Stimulated activated CD4-positive, alpha-beta T cell treated with anti-CD3 and anti-CD28 coated beads, Interleukin-12 subunit alpha, Interleukin-12 subunit beta, amount 100 ng/mL, for 48 hours (primary cell): ENCODE data around the gene CCDC188.

Experiments used
- DNase-seq, 3 donors: peaks; one replicate each; pipeline ENCODE4 v3.0.0-alpha.2; 2020; ENCODE audit warnings: low read depth in 2 of 3, low spot score in 1 of 3

The CCDC188 gene

DNA sequence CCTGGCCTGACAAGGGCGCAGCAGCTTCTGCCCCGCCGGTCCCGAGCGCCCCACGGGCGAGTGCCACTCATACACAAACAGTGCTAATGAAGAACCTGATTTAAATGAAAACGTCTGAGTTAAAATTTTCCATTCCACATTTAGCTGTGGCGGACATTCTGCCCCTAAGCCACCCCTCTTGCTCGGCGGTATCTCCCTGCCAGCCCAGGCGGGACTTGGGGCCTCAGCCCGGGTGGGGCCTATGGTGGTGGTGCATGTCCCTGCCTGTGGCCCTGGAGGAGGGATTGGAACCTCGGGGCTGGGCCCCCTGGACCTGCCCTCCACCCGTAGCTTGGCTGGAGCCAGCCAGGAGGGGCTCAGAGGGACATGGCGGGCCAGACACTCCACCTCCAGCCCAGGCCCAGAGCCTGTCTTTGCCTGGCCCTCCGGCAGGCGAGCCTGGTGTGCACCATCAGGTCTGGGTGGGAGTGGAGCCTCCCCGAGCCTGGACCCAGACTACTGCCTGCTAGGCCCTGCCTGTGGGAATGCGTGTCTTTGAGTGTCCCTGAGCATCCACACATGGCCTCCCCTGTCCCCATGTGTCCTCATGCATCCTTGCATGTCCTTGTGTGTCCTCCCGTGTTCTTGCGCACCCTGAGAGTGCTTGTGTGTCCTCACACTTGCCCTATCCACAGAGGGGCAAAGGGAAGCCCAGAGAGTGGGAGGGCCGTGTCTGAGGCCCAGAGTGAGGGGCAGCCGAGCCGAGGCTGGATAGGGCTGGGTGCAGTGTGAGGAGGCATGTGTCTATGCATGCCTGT is 14.9 kb downstream of the CCDC188 start:
- DNase-seq, result no peak

DNA sequence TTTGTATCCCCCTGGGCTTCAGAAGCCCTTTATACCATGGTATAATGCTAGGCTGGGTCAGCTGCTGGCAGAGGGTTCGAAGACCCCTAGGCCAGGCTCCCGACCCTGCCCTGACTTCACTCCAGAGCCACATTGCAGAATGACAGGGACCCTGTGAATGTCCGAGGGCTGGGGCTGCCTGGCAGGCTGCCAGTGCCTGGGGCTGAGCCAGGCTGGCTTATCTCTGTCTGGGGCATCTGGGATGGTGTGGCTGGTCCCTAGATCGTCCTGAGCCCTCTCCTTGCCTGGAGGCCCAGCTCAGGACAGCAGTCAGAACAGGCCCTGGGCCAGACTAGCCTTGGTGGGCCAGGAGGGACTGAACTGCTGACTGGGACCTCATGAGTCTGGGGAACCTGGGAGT is 15.6 kb downstream of the CCDC188 start:
- no peak for DNase-seq

DNA sequence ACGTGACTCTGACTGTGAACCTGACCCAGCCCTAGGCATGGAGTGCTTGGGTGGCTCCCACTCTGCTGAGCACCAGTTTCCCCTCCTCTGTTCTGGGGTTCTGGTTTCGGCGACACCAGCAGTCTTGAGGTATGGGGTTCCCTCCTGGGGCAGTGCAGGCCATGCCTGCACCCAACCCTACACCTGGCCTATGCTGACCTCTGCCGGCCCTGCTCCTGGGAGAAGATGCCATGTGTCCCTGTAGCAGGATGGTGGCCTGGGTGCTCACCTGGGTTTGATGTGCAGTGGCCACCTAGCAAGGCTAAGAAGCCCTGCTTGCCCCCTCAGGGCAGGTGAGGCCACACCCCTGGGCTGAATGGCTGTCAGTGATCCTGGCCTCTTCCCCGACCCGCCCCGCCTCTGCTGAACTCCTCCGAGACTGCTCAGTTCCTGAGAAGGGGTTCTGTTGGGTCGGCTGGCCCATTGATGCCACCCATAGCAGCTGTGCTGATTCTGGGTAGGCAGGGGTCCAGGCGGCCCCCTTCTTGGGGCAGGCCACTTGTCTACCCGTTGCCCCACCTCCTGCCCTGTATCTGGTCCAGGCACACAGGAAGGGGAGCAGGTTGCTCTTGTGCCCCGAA is 16.8 kb downstream of the CCDC188 start:
- no peak for DNase-seq

DNA sequence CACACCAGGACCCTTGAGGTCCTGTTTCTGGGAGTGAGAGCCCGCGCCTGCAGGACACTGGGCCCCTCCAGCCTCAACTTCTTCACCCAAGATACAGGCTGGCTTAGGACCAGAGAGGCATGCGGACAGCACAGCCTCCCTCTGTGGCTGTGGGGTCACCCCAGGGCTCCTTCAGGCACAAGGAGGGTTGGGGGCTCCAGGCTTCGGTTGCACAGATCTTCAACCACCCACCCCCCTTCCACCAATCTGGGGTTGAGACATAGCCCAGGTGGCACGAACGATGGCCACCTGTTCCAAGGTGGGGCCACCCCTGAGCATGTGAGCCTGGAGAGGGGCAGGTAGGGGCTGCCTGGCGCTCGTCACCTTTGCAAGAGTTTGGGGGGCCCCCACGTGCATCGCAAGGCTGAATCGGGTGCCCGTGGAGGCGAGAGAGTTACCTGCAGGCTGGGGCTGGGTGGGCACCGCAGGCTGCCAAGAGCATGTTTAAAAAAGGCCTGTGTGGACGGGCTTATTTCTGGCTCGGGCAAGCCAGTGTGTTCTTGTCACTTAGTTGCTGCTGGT is 18.1 kb downstream of the CCDC188 start:
- DNase-seq, result no peak

DNA sequence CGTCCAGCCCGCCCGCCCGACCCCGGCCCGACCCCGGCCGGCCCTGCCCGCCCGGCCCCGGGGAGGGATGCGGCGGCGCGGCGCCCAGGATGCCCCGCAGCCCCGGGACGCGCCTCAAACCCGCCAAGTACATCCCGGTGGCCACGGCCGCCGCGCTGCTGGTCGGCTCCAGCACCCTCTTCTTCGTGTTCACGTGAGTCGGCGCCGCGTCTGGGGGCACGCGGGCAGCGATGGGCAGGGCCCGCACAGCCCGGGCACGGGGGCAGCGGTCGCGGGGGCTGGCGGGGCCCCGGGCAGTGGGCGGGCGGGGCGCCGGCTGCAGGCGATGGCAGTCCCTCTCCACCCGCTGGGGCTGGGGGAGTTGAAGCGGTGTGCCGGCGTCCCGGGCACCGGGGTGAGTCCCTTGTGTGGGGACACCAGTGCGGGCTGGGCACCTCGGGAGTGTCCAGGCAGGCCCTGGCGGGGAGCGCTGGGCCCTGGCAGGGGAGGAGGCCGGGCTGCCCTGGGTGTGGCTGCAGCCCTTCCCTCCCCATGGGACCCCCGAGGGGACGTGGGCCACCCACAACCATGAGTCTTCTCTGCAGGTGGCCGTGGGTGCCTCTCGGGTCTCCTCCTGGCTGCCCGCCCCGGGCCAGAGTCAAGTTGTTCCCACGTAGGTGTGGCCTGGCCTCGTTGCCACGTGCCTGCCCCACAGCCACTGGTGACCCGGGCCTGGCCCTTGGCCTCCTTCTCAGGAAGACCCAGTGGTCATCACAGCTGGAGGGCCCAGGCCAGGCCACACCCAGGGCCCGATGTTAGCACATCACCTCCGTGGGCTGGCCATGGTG is 18.8 kb downstream of the CCDC188 start:
- DNase-seq, result no peak

DNA sequence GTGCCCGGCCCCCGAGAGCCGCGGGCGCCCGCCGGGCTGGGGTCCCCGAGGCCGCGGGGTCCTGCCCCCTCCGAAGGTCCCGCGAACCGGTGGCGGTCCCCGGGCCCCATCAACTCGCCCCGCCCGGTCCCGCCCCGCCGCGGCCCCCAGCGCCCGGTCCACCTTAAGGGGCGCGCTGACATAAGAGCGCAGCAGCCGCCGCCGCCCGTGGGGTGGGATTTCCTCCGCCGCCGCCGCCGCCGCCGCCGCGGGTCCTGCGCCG is 19.3 kb downstream of the CCDC188 start, which contains the start of gene ZDHHC8:
Gene ZDHHC8, plus strand, starts transcription at position 208 of the 262 bp plus-strand sequence. CDS start 144 bp downstream, outside the sequence.
- DNase-seq, result peak in 1 of 3 donors; percentile 37

DNA sequence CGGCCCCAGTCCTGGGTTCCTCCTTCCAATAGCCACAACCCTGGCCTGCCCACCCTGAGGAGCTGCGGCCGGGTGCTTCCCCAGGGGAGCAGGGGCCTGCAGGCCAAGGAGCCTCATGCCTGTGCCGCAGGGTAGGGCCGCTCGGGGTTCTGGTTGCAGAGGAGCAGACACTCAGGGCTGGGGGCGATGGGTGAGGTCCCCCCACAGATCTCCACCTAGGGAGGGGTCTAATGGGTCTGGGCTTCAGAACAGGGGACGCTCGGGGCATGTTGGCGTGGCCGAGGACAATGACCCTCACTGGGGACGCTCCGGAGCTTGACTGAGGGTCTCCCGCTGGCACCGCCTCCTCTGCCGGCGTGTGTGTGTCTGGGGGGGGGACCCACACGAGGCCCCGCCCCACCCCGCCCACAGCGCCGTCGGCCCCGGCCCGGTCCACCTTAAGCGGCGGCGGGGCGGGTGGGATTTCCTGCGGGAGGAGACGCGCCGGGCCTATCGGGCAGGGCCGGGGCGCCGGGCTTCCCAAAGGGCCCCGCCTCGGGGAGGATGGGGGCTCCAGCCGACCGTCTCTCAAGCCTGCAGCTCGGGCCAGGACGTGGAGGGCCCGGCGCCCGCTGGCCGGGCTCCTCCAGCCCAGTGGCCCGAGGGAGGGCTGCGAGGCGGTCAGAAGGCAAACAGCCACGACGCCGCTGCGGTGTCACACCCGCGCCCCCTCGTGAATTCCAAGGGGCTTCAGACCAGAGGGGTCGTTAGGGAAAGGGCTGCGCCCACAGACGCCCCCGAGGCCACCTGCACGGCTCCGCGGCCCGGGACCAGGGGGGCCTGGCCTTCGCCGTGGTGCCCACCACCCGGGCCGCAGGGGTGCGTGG is 19.9 kb downstream of the CCDC188 start:
- DNase-seq, result peak; percentile 41 to 77 (median 52)

DNA sequence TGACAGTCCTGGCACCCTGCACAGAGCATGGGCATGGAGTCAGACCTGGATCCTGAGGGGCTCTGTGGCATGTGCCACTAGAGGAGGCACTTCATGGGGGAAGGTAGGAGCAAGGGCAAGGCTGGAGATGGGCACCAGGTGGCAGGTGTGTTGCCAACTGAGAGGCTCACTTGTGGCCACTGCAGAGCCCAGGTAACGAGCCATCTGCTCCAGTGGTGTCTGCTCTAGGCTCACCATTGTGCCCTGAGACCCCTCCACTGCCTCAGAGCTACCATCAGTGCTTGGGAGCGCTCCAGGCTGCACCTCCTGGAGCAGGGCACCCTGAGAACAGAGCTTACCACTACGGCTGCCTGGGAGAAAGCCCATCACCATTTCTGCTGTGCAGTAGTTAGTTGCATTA is 20.5 kb downstream of the CCDC188 start:
- no peak for DNase-seq

DNA sequence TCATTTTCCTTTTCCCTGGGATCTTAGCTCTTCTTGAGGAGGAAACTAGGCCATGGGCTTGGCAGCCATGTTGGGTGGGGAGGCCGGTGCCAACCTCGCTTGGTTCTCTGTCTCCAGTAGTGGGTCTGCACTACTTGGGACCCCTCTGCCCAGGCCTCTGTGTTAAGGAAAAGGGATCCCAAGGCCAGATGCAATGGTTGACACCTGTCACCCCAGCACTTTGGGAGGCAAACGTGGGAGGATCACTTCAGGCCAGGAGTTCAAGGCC is 21.2 kb downstream of the CCDC188 start:
- DNase-seq, result no peak

DNA sequence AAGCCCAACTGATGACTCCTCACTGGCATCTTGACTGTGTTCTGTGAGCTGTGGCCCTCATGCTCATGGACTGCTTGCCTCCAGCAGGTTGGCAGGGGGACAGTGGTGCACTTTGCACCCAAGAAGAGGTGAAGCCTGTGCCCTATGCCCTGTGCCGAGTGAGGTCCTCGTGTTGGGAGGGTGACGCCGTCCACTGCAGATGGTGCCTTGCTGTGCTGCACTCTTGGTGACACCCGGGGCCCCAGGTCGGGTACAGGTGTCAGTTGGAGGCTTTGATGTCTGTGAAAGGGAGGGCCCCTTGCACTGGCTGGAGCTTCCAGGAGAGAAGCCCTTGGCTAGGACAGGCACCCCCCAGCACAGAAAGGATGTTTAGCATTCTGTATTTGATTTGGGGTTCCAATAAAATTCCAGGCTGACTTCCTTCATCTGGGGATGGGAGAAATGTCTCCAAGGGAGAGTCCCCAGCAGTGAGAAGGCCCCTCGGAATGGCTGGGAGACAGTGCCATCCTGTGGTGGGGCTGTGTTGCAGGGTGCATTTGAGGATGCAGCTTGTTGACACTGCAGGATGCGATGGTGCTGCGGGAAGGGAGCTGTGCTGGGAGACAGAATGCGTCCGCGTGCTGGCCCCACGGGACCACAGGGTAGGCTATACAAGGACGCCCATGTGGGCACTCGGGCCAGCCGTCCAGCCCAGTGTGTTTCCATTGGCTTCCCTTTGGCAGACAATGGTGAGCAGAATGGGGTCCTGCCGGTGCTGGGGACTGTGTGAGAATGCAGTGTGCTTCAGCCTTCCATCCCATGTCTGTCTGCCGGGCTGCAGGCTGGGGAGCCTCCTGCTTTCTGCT is 21.7 kb downstream of the CCDC188 start:
- DNase-seq, result peak; percentile 26 to 42 (median 41)

DNA sequence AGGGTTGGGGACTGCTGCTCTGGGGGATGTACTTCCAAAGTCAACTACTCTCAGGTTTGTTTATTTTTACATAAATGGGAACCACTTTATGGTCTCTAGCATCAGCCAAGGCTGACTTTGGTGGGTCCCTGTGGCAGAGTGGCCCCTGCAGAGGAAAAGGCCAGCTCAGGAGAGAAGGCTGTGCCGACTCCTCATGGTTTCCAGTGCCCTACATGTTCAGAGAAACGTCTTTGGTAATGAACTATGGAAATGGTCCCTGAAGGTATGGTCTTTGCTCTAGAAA is 22.3 kb downstream of the CCDC188 start:
- no peak for DNase-seq

DNA sequence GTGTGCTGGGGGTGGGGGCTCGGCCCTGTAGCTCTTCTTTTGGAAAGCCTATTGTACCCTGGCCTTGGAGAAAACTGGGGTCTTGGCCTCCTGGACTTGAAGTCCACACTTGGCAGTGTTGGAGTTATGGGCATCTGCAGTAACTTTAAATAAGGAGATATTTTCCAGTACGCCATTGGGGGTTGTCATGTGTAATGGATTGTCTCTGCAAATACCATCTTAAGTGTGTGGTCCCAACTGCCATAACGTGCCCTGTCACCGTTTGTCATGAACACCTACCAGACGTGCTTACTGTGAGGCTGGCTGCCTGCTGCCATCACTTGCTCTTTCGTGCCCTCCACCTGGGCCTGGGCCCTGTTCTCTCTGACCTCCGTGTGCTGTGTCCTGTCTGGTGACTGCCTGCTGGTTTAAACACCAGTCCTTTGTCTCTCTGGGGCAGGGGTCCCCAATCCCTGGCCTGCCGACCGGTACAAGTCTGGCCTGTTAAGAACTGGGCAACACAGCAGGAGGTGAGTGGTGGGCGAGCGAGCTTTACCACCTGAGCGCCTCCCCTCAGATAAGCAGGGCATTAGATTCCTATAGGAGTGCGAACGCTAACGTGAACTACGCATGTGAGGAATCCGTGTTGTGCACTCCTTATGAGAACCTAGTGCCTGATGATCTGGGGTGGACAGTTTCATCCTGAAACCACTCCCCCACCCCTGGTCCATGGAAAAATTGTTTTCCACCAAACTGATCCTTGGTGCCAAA is 22.8 kb downstream of the CCDC188 start:
- no peak for DNase-seq

DNA sequence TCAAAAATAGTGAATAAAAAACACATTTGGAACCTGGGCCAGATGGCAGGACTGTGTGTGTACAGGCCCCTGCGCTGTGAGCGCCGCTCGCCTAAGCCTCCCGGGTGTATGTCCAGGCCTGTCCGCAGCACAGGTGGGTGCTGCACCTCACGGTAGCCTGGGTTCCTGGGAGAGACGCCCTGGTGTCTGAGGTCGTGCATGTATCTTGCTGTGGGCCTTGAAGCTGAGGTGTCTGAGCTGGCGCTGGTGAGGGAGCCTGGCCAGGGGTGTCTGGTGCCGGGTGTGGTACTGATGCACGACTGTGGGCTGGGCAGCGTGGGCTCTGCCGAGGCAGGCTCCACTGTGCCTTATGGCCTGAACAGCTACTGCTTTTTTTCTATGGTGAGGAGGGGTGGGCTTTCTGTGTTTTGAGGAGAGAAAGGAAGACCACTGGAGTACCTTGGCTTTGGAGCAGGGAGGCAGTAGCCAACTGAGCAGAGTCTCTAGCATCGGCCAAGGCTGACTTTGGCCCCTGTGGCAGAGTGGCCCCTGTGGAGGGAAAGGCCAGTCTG is 23.5 kb downstream of the CCDC188 start:
- DNase-seq, result no peak

DNA sequence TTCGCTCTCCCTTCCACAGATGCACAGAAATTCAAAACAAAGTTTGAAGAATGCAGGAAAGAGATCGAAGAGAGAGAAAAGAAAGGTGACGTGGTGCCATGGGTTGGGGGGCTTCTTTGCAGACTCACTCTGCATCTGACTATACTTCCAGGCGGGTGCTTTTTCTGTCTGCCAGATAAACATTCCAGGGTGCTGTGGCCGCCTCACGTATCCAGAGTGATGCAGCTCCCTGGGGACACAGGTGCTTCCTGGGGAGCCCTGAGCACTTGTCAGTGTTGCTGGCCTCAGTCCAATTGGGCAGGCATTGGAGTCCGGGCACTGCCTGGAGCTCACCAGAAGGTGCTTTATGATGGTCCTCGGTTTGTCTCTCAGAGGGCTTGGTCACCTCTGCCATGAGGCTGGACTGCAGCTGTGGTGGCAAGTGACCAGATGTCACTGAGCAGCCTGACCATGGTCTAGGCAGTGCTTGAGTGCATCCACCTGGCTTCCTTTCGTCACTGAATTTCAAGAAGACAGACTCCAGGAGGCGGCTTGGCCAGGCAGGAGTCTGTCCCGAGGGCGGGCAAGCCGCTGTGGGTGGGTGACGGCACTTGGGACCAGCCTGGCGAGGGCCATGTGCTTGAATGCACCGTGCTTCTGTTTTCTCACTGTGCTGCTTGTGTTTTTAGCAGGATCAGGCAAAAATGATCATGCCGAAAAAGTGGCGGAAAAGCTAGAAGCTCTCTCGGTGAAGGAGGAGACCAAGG is 24.4 kb downstream of the CCDC188 start:
- DNase-seq, result no peak

DNA sequence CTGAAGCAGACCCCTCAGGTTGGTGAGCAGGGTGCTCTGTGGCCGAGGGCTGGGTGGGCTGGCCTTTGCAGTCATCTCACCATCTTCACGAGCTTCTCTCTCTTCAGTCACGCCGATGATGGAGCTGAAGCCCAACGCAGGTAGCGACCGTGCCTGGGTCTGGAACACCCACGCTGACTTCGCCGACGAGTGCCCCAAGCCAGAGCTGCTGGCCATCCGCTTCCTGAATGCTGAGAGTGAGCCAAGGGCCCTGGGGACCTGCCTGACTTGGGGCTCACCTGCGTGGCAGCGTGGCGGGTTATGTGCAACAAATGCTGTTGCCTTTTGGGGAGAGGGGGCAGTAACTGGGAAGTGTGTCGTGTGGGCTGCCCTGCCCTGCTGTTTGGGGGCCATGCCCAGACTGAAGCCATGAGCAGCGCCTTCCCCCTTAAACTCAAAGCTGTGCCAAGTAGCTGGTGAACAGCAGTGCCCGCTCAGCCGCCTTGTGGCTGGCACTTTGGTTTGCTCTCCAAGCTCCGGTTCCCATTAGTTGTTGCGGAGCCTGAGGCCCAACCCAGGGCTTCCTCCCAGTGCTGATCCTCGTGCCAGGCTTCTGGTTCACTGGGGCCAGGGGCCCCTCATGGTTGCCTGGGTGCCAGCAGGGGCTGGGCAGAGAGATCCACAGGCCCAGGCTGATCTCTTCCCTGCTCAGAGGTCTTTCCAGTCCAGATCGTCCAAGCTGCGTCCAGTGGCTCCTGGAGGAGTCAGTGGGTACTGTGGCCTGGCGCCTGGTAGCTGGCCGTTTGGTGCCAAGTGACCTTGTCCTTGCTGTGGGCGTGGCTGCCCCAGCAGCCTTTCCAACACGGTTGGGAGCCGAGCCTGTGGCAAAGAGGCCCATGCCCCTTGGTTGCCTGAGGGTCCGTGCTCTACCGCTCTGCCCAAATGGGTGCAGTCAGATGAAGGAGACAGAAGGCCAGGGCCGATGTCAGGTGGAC is 25.4 kb downstream of the CCDC188 start:
- DNase-seq, result no peak

DNA sequence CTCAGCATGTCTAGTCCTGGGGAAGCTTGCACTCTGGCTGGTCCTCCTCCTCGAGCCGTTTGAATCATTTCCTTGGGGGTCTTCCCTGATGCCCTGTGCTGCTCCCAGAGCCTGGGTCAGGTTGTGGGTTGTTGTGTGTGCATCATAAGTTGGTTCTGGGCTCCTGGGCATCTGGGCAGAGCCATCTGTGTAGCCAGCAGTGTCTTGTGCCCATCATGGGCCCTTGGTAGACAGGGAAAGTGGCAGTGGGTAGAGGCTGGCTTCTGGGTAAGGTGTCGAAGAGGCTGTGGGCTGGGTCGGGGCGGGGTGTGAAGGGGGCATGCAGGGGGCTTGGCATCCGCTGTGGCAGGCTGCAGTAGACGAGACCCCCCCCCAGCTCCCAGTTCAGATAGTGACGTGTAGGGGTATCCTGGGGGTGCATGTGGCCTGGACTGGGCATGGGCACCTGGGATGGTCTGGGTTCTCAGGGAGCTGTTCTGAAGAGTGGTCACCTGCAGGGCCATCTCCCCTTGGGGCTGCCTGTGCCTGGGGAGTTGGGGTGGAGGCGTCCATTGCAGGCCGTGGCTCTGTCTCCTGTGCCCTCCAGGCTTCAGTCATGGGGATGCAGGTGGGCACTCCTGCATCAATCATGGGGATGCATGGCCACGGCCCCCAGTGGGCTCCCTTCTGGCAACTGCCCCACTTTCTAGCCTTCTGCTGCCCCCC is 26.6 kb downstream of the CCDC188 start:
- DNase-seq, result no peak
